SK-N-SH treated with all-trans-retinoic acid at 6 μM for 48 hours (cell line): ENCODE results near the gene MAP3K20.

Experiments used
- ARNTL ChIP-seq: fragments of 450-650 bp; formaldehyde crosslinking; IDR thresholded peaks from 2 replicates; pipeline ENCODE4 v1.5.0; 2020; ENCODE audit warnings: low read depth, mild to moderate bottlenecking, moderate library complexity, borderline replicate concordance
- CSDC2 ChIP-seq: fragments of 250-450 bp; sonication (Bioruptor Pico); IDR thresholded peaks from 2 replicates; pipeline ENCODE4 v1.5.0; 2020; ENCODE audit warnings: mild to moderate bottlenecking, moderate library complexity
- CSRNP3 ChIP-seq: fragments of 250-450 bp; sonication (Bioruptor Pico); IDR thresholded peaks from 2 replicates; pipeline ENCODE4 v1.5.1; 2021; ENCODE audit warnings: mild to moderate bottlenecking, moderate library complexity
- ESRRG ChIP-seq: fragments of 250-450 bp; sonication (Bioruptor Pico); IDR thresholded peaks from 2 replicates; pipeline ENCODE4 v1.6.1; 2021; ENCODE audit warnings: mild to moderate bottlenecking
- GLIS3 ChIP-seq: fragments of 250-450 bp; sonication (Bioruptor Pico); IDR thresholded peaks from 2 replicates; pipeline ENCODE4 v1.5.0; 2020; ENCODE audit warnings: mild to moderate bottlenecking, moderate library complexity
- OSR1 ChIP-seq: fragments of 250-450 bp; sonication (Bioruptor Pico); IDR thresholded peaks from 2 replicates; pipeline ENCODE4 v1.8.0; 2022; ENCODE audit warnings: moderate library complexity, mild to moderate bottlenecking, inconsistent platforms
- RARB ChIP-seq: fragments of 250-450 bp; sonication (Bioruptor Pico); IDR thresholded peaks from 2 replicates; pipeline ENCODE4 v1.8.0; 2021; ENCODE audit warnings: mild to moderate bottlenecking, moderate library complexity
- ZNF565 ChIP-seq: fragments of 450-650 bp; formaldehyde crosslinking; conservative IDR thresholded peaks from 2 replicates; pipeline ENCODE4 v1.5.0; 2020; ENCODE audit warnings: low read depth, mild to moderate bottlenecking, moderate library complexity
- ZNF70 ChIP-seq: fragments of 450-650 bp; formaldehyde crosslinking; IDR thresholded peaks from 2 replicates; pipeline ENCODE4 v1.5.0; 2020; ENCODE audit warnings: mild to moderate bottlenecking, moderate library complexity
- ZNF8 ChIP-seq: fragments of 450-650 bp; formaldehyde crosslinking; IDR thresholded peaks from 2 replicates; pipeline ENCODE4 v1.5.0; 2020; ENCODE audit warnings: mild to moderate bottlenecking, moderate library complexity

- no peak for TF ChIP-seq ESRRG
- TF ChIP-seq CSRNP3, result no peak
- TF ChIP-seq GLIS3, result no peak
- no peak for TF ChIP-seq ZNF565 (CRISPR knock-in tag)
- no peak for TF ChIP-seq CSDC2
- TF ChIP-seq ZNF70 (CRISPR knock-in tag), result no peak
- no peak for TF ChIP-seq ZNF8 (CRISPR knock-in tag)
- no peak for TF ChIP-seq ARNTL
- no peak for TF ChIP-seq RARB (CRISPR knock-in tag)
- no peak for TF ChIP-seq OSR1 (CRISPR knock-in tag)
Measured at GRCh38 chr2:173058673-173059072, 17.0 kb upstream of the MAP3K20 start.
